Fibroblast of lung (primary cell): ENCODE measurements around the gene PPP1R10. TPM values are rescaled to one million over a fixed set of nuclear protein-coding genes. Genes with fewer than 3 reads are reported as not detected.

Experiments
- DNase-seq, 2 donors: peaks; one replicate each; pipeline versions ENCODE4 v3.0.0 to v3.0.0-alpha.2; 2010; ENCODE audit warnings: low read depth in 2 of 2
- H2AFZ ChIP-seq: 2 replicates; pipeline ENCODE4 v1.5.1; 2012; ENCODE audit warnings: low read length, control low read depth, inconsistent platforms
- H3K27ac ChIP-seq: 2 replicates; pipeline ENCODE4 v1.5.1; 2011; ENCODE audit warnings: low read length, control low read depth; ENCODE audit not compliant: insufficient read depth
- H3K27me3 ChIP-seq: 2 replicates; pipeline ENCODE4 v1.5.1; 2011; ENCODE audit warnings: mild to moderate bottlenecking, low read length; ENCODE audit not compliant: control insufficient read depth, insufficient read depth
- H3K36me3 ChIP-seq: 2 replicates; pipeline ENCODE4 v1.5.1; 2011; ENCODE audit warnings: low read length; ENCODE audit not compliant: control insufficient read depth, insufficient read depth
- H3K4me1 ChIP-seq: 2 replicates; pipeline ENCODE4 v1.5.1; 2011; ENCODE audit warnings: low read length; ENCODE audit not compliant: control insufficient read depth, insufficient read depth; ENCODE audit errors: extremely low read depth
- H3K4me2 ChIP-seq: 2 replicates; pipeline ENCODE4 v1.5.1; 2011; ENCODE audit warnings: low read length, control low read depth; ENCODE audit not compliant: insufficient read depth; ENCODE audit errors: extremely low read depth
- H3K4me3 ChIP-seq, 4 experiments: fragments of 200-600 bp in 1 of 4; sonication (generic) in 1 of 4; replicated peaks in 1 of 4; 2 replicates each; pipeline ENCODE4 v1.5.1; 2011 to 2016; ENCODE audit warnings: low read length in 4 of 4, low read depth in 3 of 4, mild to moderate bottlenecking in 3 of 4, control low read depth in 2 of 4, inconsistent platforms in 1 of 4, mixed read lengths in 1 of 4; ENCODE audit not compliant: insufficient read depth in 1 of 4; ENCODE audit errors: control extremely low read depth in 1 of 4
- H3K79me2 ChIP-seq: 2 replicates; pipeline ENCODE4 v1.5.1; 2012; ENCODE audit warnings: mild to moderate bottlenecking, low read length, inconsistent platforms; ENCODE audit not compliant: control insufficient read depth, insufficient read depth
- H3K9ac ChIP-seq: 2 replicates; pipeline ENCODE4 v1.5.1; 2011; ENCODE audit warnings: mild to moderate bottlenecking, low read length, control low read depth; ENCODE audit not compliant: insufficient read depth
- H3K9me3 ChIP-seq: 2 replicates; pipeline ENCODE4 v1.5.1; 2012; ENCODE audit warnings: low read depth, low read length; ENCODE audit not compliant: control insufficient read depth, insufficient read depth
- H4K20me1 ChIP-seq: 2 replicates; pipeline ENCODE4 v1.5.1; 2011; ENCODE audit warnings: low read length; ENCODE audit not compliant: control insufficient read depth, insufficient read depth; ENCODE audit errors: extremely low read depth
- EZH2 ChIP-seq: IDR thresholded peaks from 2 replicates; pipeline ENCODE4 v1.5.1; 2012; ENCODE audit warnings: low read length, control low read depth, mild to moderate bottlenecking; ENCODE audit errors: missing control alignments
- polyA plus RNA-seq, 2 donors: library from polyadenylated mRNA; depleted of rRNA in 1 of 2; stranded (reverse) in 1 of 2; unstranded in 1 of 2; fragments of >200 nt; gene quantifications; 2 replicates each; pipeline ENCODE4 v1.2.1, GENCODE V29; 2011 to 2012; ENCODE audit warnings: missing spikeins in 1 of 2
- total RNA-seq: library from RNA; depleted of rRNA; stranded (reverse); fragments of >200 nt; gene quantifications from 2 replicates; pipeline ENCODE4 v1.2.1, GENCODE V29; 2014
- TF ChIP-seq, protein P1 (sequence below), 2 donors: IDR thresholded peaks in 1 of 2; conservative IDR thresholded peaks in 1 of 2; 1 replicate in 1 of 2; 2 replicates in 1 of 2; pipeline ENCODE4 v1.5.1; 2011 to 2012; ENCODE audit warnings: low read length in 2 of 2, control low read depth in 1 of 2, inconsistent platforms in 1 of 2, low read depth in 1 of 2, mild to moderate bottlenecking in 1 of 2

The PPP1R10 gene
- total and polyA plus RNA-seq, 2 donors (not counting 1 experiment from before 2014, with no cell fraction given), result 25.2 to 28.2 TPM

DNA sequence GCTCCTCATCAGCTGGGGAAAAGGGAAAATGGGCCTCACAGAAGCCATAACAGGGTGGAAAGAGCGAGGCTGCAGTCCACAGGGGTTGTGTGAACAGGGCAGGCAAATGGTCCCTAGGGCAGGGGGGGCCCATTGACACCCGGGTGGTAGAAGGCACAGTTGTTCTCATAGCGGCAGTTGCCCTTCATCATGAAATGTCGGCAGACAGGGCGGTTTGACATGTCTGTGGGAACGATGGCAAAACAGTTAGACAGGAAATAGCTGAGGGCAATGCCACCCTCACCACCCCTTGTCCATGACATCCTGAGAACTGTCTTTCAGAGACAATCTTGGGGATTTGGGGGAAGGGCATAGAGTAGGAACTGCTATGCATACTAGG, 15.6 kb downstream of the PPP1R10 start:
- Histone ChIP-seq H3K27ac (no peak overlapping the region), H3K36me3 (peaks cover 45% of the 10 kb centered on the region), H4K20me1 (no peaks in the 10 kb centered on the region)

DNA sequence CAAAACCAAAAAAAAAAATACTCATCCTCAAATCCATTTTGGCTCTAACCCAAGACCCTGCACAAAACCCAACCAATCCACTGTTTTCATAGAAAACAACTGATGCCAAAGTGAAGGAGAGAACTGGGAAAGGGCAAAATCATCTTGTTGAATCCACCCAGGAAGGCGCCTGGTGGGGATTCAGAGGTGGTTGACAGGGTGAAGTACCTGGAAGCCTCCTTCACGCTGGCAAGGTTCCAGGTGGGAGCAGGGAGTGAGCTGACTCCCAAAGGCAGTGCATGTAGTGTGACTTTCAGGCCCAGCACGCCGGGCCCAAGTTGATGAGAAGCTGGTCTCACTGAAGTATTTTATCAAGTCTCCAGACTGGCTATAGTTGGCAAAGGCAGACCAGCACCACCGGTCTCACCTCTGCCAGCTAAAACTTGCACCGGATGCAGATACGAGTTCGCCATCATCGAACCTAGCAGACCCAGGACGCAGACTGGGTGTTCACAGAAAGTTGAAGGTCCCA, 16.5 kb downstream of the PPP1R10 start:
- no peak for DNase-seq
- no peak overlapping the region for H3K4me2 ChIP-seq
- no peak overlapping the region for H2AFZ ChIP-seq
- H3K9me3 ChIP-seq, result no peaks in the 10 kb centered on the region
- peaks cover 40% of the 10 kb centered on the region for H3K36me3 ChIP-seq
- H3K79me2 ChIP-seq, result no peaks in the 10 kb centered on the region
- H3K9ac ChIP-seq, result no peak overlapping the region
- no peak overlapping the region for H3K27ac ChIP-seq
- H3K27me3 ChIP-seq, result no peaks in the 10 kb centered on the region
- no peak overlapping the region for H3K4me3 ChIP-seq
- TF ChIP-seq EZH2, result no peak
- H4K20me1 ChIP-seq, result no peaks in the 10 kb centered on the region
- no peaks in the 10 kb centered on the region for H3K4me1 ChIP-seq

More for the DNA sequence above, 15.6 kb downstream of the PPP1R10 start:
- Histone ChIP-seq H3K79me2 (no peaks in the 10 kb centered on the region), H3K9me3 (no peaks in the 10 kb centered on the region), H3K4me2 (no peak overlapping the region), H3K4me3 (no peak overlapping the region), H3K9ac (no peak overlapping the region), H2AFZ (no peak overlapping the region), H3K4me1 (no peaks in the 10 kb centered on the region), H3K27me3 (no peaks in the 10 kb centered on the region)
- no peak for DNase-seq
- no peak for TF ChIP-seq EZH2
- TF ChIP-seq, protein P1, sequence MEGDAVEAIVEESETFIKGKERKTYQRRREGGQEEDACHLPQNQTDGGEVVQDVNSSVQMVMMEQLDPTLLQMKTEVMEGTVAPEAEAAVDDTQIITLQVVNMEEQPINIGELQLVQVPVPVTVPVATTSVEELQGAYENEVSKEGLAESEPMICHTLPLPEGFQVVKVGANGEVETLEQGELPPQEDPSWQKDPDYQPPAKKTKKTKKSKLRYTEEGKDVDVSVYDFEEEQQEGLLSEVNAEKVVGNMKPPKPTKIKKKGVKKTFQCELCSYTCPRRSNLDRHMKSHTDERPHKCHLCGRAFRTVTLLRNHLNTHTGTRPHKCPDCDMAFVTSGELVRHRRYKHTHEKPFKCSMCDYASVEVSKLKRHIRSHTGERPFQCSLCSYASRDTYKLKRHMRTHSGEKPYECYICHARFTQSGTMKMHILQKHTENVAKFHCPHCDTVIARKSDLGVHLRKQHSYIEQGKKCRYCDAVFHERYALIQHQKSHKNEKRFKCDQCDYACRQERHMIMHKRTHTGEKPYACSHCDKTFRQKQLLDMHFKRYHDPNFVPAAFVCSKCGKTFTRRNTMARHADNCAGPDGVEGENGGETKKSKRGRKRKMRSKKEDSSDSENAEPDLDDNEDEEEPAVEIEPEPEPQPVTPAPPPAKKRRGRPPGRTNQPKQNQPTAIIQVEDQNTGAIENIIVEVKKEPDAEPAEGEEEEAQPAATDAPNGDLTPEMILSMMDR (conservative IDR thresholded peaks at IDR 0.05 in 1 of 2, IDR thresholded peaks at IDR 0.05 in 1 of 2; ENCODE audit: low read depth in 1 of 2, low read length in 2 of 2), result no peak

DNA sequence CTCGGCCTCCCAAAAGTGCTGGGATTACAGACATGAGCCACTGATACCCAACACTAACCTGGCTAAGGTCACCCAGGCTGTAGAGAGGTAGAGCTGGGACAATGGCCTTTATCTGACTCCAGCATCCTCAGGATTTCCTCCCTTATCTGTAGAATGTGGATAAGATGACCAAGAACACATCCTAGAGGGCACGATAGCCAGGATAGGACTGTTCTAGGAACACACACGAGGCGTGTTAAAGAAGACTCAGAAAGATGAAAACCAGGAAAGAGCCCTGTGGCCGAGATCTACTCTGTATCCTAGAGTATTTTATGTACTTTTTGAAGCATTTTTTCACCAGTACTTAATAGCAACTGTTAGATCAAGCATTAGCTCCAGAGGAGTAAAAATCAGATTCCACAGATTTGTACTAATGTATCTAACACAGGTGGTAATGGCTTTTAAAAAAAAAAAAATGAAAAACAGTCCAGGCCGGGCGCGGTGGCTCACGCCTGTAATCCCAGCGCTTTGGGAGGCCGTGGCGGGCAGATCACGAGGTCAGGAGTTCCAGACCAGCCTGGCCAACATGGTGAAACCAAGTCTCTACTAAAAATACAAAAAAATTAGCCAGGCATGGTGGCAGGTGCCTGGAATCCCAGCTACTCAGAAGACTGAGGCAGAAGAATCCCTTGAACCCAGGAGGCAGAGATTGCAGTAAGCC, 17.3 kb downstream of the PPP1R10 start:
- TF ChIP-seq EZH2, result no peak
- TF ChIP-seq, protein P1 (conservative IDR thresholded peaks at IDR 0.05 in 1 of 2, IDR thresholded peaks at IDR 0.05 in 1 of 2; ENCODE audit: low read depth in 1 of 2, low read length in 2 of 2), result no peak
- no peak overlapping the region for H2AFZ ChIP-seq
- H3K4me1 ChIP-seq, result no peaks in the 10 kb centered on the region
- H3K27me3 ChIP-seq, result no peaks in the 10 kb centered on the region
- no peak overlapping the region for H3K27ac ChIP-seq
- DNase-seq, result no peak
- no peak overlapping the region for H3K4me3 ChIP-seq
- H3K9ac ChIP-seq, result no peak overlapping the region
- H3K9me3 ChIP-seq, result no peaks in the 10 kb centered on the region
- no peaks in the 10 kb centered on the region for H4K20me1 ChIP-seq
- no peak overlapping the region for H3K4me2 ChIP-seq
- H3K79me2 ChIP-seq, result no peaks in the 10 kb centered on the region
- H3K36me3 ChIP-seq, result peaks cover 34% of the 10 kb centered on the region
